ENCODE results near the gene PCDHGC5.

The PCDHGC5 gene

DNA sequence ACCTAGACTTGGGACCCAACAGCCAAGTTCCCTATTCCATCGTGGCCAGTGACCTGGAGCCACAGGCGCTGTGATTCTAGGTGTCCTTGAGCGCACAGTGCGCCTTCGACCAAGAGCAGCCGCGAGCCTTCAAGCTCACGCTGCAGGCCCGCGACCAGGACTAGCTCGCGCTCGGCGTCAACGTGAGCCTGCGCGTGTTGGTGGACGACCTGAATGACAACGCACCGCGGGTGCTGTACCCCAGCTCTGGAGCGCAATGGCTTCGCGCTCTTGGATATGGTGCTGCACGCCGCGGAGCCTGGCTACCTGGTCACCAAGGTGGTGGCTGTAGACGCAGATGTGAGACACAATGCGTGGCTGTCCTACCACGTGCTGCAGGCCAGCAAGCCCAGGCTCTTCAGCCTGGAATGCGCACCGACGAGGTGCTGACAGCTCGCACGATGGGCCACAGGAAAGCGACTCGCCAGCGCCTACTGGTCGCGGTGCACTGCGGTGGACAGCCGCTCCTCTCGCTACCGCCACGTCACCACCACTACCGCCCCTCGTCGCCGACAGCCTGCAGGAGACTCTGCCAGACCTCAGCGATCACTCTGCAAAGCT, 47.2 kb upstream of the PCDHGC5 start:
- no peaks in the 10 kb centered on the region for H3K36me3 ChIP-seq (replicated peaks; ENCODE audit: insufficient read depth, low read length)
- no peak overlapping the region for H3K4me3 ChIP-seq (ENCODE audit: low read length)
- no peaks in the 10 kb centered on the region for H3K79me2 ChIP-seq (ENCODE audit: low read length)
- H2AFZ ChIP-seq (ENCODE audit: low read length), result no peak overlapping the region
- no peak for DNase-seq
- no peaks in the 10 kb centered on the region for H3K9me2 ChIP-seq (replicated peaks; ENCODE audit: insufficient read depth, low read length)
- TF ChIP-seq, protein P1, sequence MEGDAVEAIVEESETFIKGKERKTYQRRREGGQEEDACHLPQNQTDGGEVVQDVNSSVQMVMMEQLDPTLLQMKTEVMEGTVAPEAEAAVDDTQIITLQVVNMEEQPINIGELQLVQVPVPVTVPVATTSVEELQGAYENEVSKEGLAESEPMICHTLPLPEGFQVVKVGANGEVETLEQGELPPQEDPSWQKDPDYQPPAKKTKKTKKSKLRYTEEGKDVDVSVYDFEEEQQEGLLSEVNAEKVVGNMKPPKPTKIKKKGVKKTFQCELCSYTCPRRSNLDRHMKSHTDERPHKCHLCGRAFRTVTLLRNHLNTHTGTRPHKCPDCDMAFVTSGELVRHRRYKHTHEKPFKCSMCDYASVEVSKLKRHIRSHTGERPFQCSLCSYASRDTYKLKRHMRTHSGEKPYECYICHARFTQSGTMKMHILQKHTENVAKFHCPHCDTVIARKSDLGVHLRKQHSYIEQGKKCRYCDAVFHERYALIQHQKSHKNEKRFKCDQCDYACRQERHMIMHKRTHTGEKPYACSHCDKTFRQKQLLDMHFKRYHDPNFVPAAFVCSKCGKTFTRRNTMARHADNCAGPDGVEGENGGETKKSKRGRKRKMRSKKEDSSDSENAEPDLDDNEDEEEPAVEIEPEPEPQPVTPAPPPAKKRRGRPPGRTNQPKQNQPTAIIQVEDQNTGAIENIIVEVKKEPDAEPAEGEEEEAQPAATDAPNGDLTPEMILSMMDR (IDR thresholded peaks at IDR 0.05; ENCODE audit: low read length), result no peak
- TF ChIP-seq EZH2 (optimal IDR thresholded peaks at IDR 0.05; ENCODE audit: low read depth, low read length) (no peak), EZH2phosphoT487 (IDR thresholded peaks at IDR 0.05; ENCODE audit: low read length) (no peak)
- H3K9ac ChIP-seq (ENCODE audit: low read length), result no peak overlapping the region
- no peaks in the 10 kb centered on the region for H3K27me3 ChIP-seq (replicated peaks; ENCODE audit: insufficient read depth, low read length)
- H3K27ac ChIP-seq (ENCODE audit: low read length), result no peak overlapping the region
- no peaks in the 10 kb centered on the region for H3F3A ChIP-seq (ENCODE audit: insufficient read depth, low read length)
- H3K4me2 ChIP-seq (ENCODE audit: low read depth, low read length), result no peak overlapping the region
- H3K9me3 ChIP-seq (replicated peaks; ENCODE audit: insufficient read depth, low read length), result no peaks in the 10 kb centered on the region
- H4K20me1 ChIP-seq (ENCODE audit: insufficient read depth, low read length), result no peaks in the 10 kb centered on the region
- no peaks in the 10 kb centered on the region for H3K4me1 ChIP-seq (ENCODE audit: low read length)

DNA sequence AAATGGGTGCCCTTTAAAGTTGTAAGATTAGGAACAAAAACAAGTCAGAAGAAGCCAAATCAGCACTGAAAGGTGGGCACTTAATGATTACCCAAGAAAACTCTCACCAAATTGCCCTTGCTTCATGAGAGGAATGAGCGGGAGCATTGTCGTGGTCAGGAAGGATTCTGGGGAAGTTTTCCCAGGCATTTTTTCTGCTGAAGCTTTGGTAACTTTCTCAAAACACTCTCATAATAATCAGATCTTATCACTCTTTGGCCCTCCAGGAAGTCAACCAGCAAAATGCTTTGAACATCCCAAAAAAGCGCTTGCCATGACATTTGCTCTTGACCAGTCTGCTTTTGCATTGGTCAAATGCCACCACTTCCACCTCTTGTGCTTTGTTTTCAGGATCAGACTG, 23.5 kb upstream of the PCDHGC5 start:
- no peaks in the 10 kb centered on the region for H3K9me2 ChIP-seq (replicated peaks; ENCODE audit: insufficient read depth, low read length)
- no peak for DNase-seq
- no peak overlapping the region for H3K27ac ChIP-seq (ENCODE audit: low read length)
- no peak overlapping the region for H3K4me2 ChIP-seq (ENCODE audit: low read depth, low read length)
- no peak overlapping the region for H3K4me3 ChIP-seq (ENCODE audit: low read length)
- no peak for TF ChIP-seq EZH2 (optimal IDR thresholded peaks at IDR 0.05; ENCODE audit: low read depth, low read length)
- TF ChIP-seq, protein P1 (IDR thresholded peaks at IDR 0.05; ENCODE audit: low read length), result no peak
- no peak for TF ChIP-seq EZH2phosphoT487 (IDR thresholded peaks at IDR 0.05; ENCODE audit: low read length)
- no peaks in the 10 kb centered on the region for H3K27me3 ChIP-seq (replicated peaks; ENCODE audit: insufficient read depth, low read length)
- H2AFZ ChIP-seq (ENCODE audit: low read length), result no peak overlapping the region
- H3K36me3 ChIP-seq (replicated peaks; ENCODE audit: insufficient read depth, low read length), result no peaks in the 10 kb centered on the region
- no peaks in the 10 kb centered on the region for H3K79me2 ChIP-seq (ENCODE audit: low read length)
- H3K9ac ChIP-seq (ENCODE audit: low read length), result no peak overlapping the region
- H3K4me1 ChIP-seq (ENCODE audit: low read length), result no peaks in the 10 kb centered on the region
- H3K9me3 ChIP-seq (replicated peaks; ENCODE audit: insufficient read depth, low read length), result no peaks in the 10 kb centered on the region
- no peaks in the 10 kb centered on the region for H3F3A ChIP-seq (ENCODE audit: insufficient read depth, low read length)
- H4K20me1 ChIP-seq (ENCODE audit: insufficient read depth, low read length), result no peaks in the 10 kb centered on the region

DNA sequence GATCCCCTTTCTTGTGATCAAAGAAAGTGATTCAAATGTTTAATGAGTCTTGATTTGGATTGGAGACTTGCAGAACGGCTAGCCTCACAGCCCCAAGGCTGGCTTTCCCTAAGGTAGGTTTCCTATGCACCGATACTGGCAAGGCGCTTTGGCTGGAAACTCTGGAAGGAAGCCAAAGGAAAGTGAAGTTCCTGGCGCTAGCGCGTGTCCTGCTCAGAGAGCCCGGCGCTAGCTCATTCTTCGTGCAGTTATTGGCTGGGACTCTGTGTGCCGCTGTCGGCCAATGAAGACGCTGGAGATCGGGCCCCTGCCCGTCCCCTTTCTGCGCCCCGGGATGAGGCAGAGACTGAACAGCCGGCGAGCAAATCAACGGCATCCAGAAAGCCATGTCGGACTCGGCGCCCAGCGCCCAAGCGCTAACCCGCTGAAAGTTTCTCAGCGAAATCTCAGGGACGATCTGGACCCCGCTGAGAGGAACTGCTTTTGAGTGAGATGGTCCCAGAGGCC, 13.2 kb upstream of the PCDHGC5 start, which contains the start of gene PCDHGC3:
Gene PCDHGC3 (plus strand): TSS at position 342 of the 507 bp plus-strand sequence. CDS start 151 bp downstream, at position 493.
- no peaks in the 10 kb centered on the region for H3K79me2 ChIP-seq (ENCODE audit: low read length)
- peak within 1 kb of the TSS; percentile 97 for H3K4me2 ChIP-seq (ENCODE audit: low read depth, low read length)
- peak within 1 kb of the TSS; percentile 75 for H2AFZ ChIP-seq (ENCODE audit: low read length)
- H4K20me1 ChIP-seq (ENCODE audit: insufficient read depth, low read length), result no peaks in the 10 kb centered on the region
- no peak within 1 kb of the TSS for H3K27ac ChIP-seq (ENCODE audit: low read length)
- H3K9me3 ChIP-seq (replicated peaks; ENCODE audit: insufficient read depth, low read length), result no peaks in the 10 kb centered on the region
- no peaks in the 10 kb centered on the region for H3K36me3 ChIP-seq (replicated peaks; ENCODE audit: insufficient read depth, low read length)
- no peaks in the 10 kb centered on the region for H3F3A ChIP-seq (ENCODE audit: insufficient read depth, low read length)
- no peaks in the 10 kb centered on the region for H3K27me3 ChIP-seq (replicated peaks; ENCODE audit: insufficient read depth, low read length)
- peak; percentile 86 for DNase-seq
- no peaks in the 10 kb centered on the region for H3K9me2 ChIP-seq (replicated peaks; ENCODE audit: insufficient read depth, low read length)
- TF ChIP-seq, protein P1 (IDR thresholded peaks at IDR 0.05; ENCODE audit: low read length), result peak; percentile 52
- TF ChIP-seq EZH2phosphoT487 (IDR thresholded peaks at IDR 0.05; ENCODE audit: low read length), result no peak
- peaks cover 5% of the 10 kb centered on the region for H3K4me1 ChIP-seq (ENCODE audit: low read length)
- peak within 1 kb of the TSS; percentile 22; the same call in 1 of the 2 replicates for H3K9ac ChIP-seq (ENCODE audit: low read length)
- peak within 1 kb of the TSS; percentile 62 for H3K4me3 ChIP-seq (ENCODE audit: low read length)

Data from MM.1S (cell line).